ENCODE data around the gene ZFAND2B.

Gene ZFAND2B

GRCh38 chr2:219216535-219216915 is 9.9 kb downstream of the ZFAND2B start:
- ATAC-seq (ENCODE audit: low read depth), result no peak
- H3K4me1 ChIP-seq (ENCODE audit: insufficient read depth, poor library complexity, severe bottlenecking), result peaks cover 4% of the 10 kb centered on the region
- no peak overlapping the region for H3K27ac ChIP-seq (ENCODE audit: poor library complexity, severe bottlenecking)
- TF ChIP-seq CTCF (IDR thresholded peaks at IDR 0.05; ENCODE audit: poor library complexity, severe bottlenecking), result no peak
- H3K9me3 ChIP-seq (ENCODE audit: severe bottlenecking), result no peaks in the 10 kb centered on the region
- H3K4me3 ChIP-seq (ENCODE audit: severe bottlenecking), result no peak overlapping the region
- H3K36me3 ChIP-seq (ENCODE audit: low read depth), result peaks cover 54% of the 10 kb centered on the region
- DNase-seq (ENCODE audit: low spot score), result no peak
- H3K27me3 ChIP-seq (ENCODE audit: insufficient read depth, poor library complexity, severe bottlenecking), result no peaks in the 10 kb centered on the region

GRCh38 chr2:219218217-219218731 is 11.7 kb downstream of the ZFAND2B start:
- DNase-seq (ENCODE audit: low spot score) (no peak), ATAC-seq (ENCODE audit: low read depth) (peak; percentile 72)
- Histone ChIP-seq H3K4me1 (ENCODE audit: insufficient read depth, poor library complexity, severe bottlenecking) (peaks cover 4% of the 10 kb centered on the region), H3K9me3 (ENCODE audit: severe bottlenecking) (no peaks in the 10 kb centered on the region), H3K27ac (ENCODE audit: poor library complexity, severe bottlenecking) (peak overlapping the region; percentile 91), H3K27me3 (ENCODE audit: insufficient read depth, poor library complexity, severe bottlenecking) (no peaks in the 10 kb centered on the region), H3K4me3 (ENCODE audit: severe bottlenecking) (peak overlapping the region; percentile 43), H3K36me3 (ENCODE audit: low read depth) (peaks cover 45% of the 10 kb centered on the region)
- no peak for TF ChIP-seq CTCF (IDR thresholded peaks at IDR 0.05; ENCODE audit: poor library complexity, severe bottlenecking)

GRCh38 chr2:219218732-219219701 is 12.4 kb downstream of the ZFAND2B start, which contains the start of gene ABCB6:
TSS of gene ABCB6 (minus strand) at chr2:219218958. CDS start at chr2:219218673, 285 bp downstream.
- H3K27me3 ChIP-seq (ENCODE audit: insufficient read depth, poor library complexity, severe bottlenecking), result no peaks in the 10 kb centered on the region
- no peaks in the 10 kb centered on the region for H3K9me3 ChIP-seq (ENCODE audit: severe bottlenecking)
- peak; percentile 95 for DNase-seq (ENCODE audit: low spot score)
- no peak for TF ChIP-seq CTCF (IDR thresholded peaks at IDR 0.05; ENCODE audit: poor library complexity, severe bottlenecking)
- peaks cover 45% of the 10 kb centered on the region for H3K36me3 ChIP-seq (ENCODE audit: low read depth)
- H3K4me1 ChIP-seq (ENCODE audit: insufficient read depth, poor library complexity, severe bottlenecking), result peaks cover 4% of the 10 kb centered on the region
- ATAC-seq (ENCODE audit: low read depth), result peak; percentile 66
- H3K4me3 ChIP-seq (ENCODE audit: severe bottlenecking), result peak within 1 kb of the TSS; percentile 43
- H3K27ac ChIP-seq (ENCODE audit: poor library complexity, severe bottlenecking), result peak within 1 kb of the TSS; percentile 91

GRCh38 chr2:219219784-219220532 is 13.4 kb downstream of the ZFAND2B start:
- TF ChIP-seq CTCF (IDR thresholded peaks at IDR 0.05; ENCODE audit: poor library complexity, severe bottlenecking), result no peak
- Histone ChIP-seq H3K4me1 (ENCODE audit: insufficient read depth, poor library complexity, severe bottlenecking) (peaks cover 4% of the 10 kb centered on the region), H3K4me3 (ENCODE audit: severe bottlenecking) (no peak overlapping the region), H3K27ac (ENCODE audit: poor library complexity, severe bottlenecking) (peak overlapping the region; percentile 91), H3K9me3 (ENCODE audit: severe bottlenecking) (no peaks in the 10 kb centered on the region), H3K27me3 (ENCODE audit: insufficient read depth, poor library complexity, severe bottlenecking) (no peaks in the 10 kb centered on the region), H3K36me3 (ENCODE audit: low read depth) (peaks cover 45% of the 10 kb centered on the region)
- no peak for ATAC-seq (ENCODE audit: low read depth)
- DNase-seq (ENCODE audit: low spot score), result no peak

All from RWPE2 (cell line).